Testis (tissue), 3 donors: ENCODE measurements around the gene PDE8B. TPM values are rescaled to one million over a fixed set of nuclear protein-coding genes. Genes with fewer than 3 reads are reported as not detected.

Source experiments
- DNase-seq: peaks from one replicate; pipeline ENCODE4 v3.0.0-alpha.2; 2019
- H3K27ac ChIP-seq, 2 donors: fragments of 200-600 bp; sonication (generic); one replicate each; pipeline ENCODE4 v1.5.1; 2019
- H3K27me3 ChIP-seq: fragments of 200-600 bp; sonication (generic); one replicate; pipeline ENCODE4 v1.5.1; 2019
- H3K36me3 ChIP-seq: fragments of 200-600 bp; sonication (generic); one replicate; pipeline ENCODE4 v1.5.1; 2017; ENCODE audit warnings: low read depth; ENCODE audit errors: missing control alignments
- H3K4me1 ChIP-seq: fragments of 200-600 bp; sonication (generic); one replicate; pipeline ENCODE4 v1.5.1; 2019
- H3K4me3 ChIP-seq, 2 donors: fragments of 200-600 bp; sonication (generic); one replicate each; pipeline ENCODE4 v1.5.1; 2017 to 2019
- H3K9me3 ChIP-seq: fragments of 200-600 bp; sonication (generic); one replicate; pipeline ENCODE4 v1.5.1; 2017
- CTCF ChIP-seq, 3 experiments: fragments of 450-650 bp in 2 of 3; fragments of 200-600 bp in 1 of 3; sonication (generic) in 1 of 3; IDR thresholded peaks; one replicate each; pipeline ENCODE4 v1.5.1; 2016 to 2019; ENCODE audit warnings: antibody characterized with exemption in 3 of 3, mild to moderate bottlenecking in 2 of 3, moderate library complexity in 1 of 3
- POLR2A ChIP-seq: fragments of 450-650 bp; IDR thresholded peaks from one replicate; pipeline ENCODE4 v1.6.1; 2017; ENCODE audit warnings: antibody characterized with exemption, mild to moderate bottlenecking, moderate library complexity
- WGBS, 2 donors: methylation state at CpG; one replicate each; pipeline ENCODE4 v1.1.5; 2018; 5-methylcytosine and 5-hydroxymethylcytosine counted together
- intact Hi-C: fragments of 100-400 bp; cut with DNase I; formaldehyde crosslinking; loops from one replicate; pipeline ENCODE4 v1.15.1; 2023; ENCODE audit warnings: low total_unique reads
- polyA plus RNA-seq: library from polyadenylated mRNA; stranded (reverse); fragments of 350-450 nt; fragmentation: Illumina TruSeq; extraction: RNeasy Lipid Tissue Mini Kit (QIAGEN cat#74804); gene quantifications from one replicate; pipeline ENCODE4 v1.2.3, GENCODE V29; 2014; ENCODE audit warnings: low read depth, low replicate concordance; ENCODE audit not compliant: insufficient read depth
- total RNA-seq, 2 donors: library from RNA; depleted of rRNA; stranded (reverse); fragments of >200 nt; gene quantifications; one replicate each; pipeline ENCODE4 v1.2.3, GENCODE V29; 2016

Gene PDE8B
- total and polyA plus RNA-seq, 3 donors from 2014 or later = 2.0 to 7.2 (median 5.8) TPM

GRCh38 chr5:77298146-77298545, 87.7 kb downstream of the PDE8B start:
- Histone ChIP-seq H3K27ac (no peak overlapping the region), H3K36me3 (no peaks in the 10 kb centered on the region), H3K4me1 (no peaks in the 10 kb centered on the region), H3K9me3 (no peaks in the 10 kb centered on the region), H3K4me3 (no peak overlapping the region), H3K27me3 (no peaks in the 10 kb centered on the region)
- no peak for TF ChIP-seq CTCF (IDR thresholded peaks at IDR 0.05)
- no peak for TF ChIP-seq POLR2A
- WGBS, 2 donors = 77 to 84% methylated on average over 3 of the region's 3 CpGs
- no peak for DNase-seq
- intact Hi-C loops = no loop called here

GRCh38 chr5:77300451-77300850, 90.0 kb downstream of the PDE8B start:
- intact Hi-C loops = no loop called here
- WGBS, 2 donors = 78 to 86% methylated on average over 3 of the region's 3 CpGs
- Histone ChIP-seq H3K36me3 (no peaks in the 10 kb centered on the region), H3K4me3 (no peak overlapping the region), H3K4me1 (no peaks in the 10 kb centered on the region), H3K27ac (no peak overlapping the region), H3K9me3 (no peaks in the 10 kb centered on the region), H3K27me3 (no peaks in the 10 kb centered on the region)
- TF ChIP-seq CTCF (IDR thresholded peaks at IDR 0.05) = no peak
- no peak for TF ChIP-seq POLR2A
- no peak for DNase-seq

GRCh38 chr5:77301447-77301883, 91.0 kb downstream of the PDE8B start:
- TF ChIP-seq POLR2A (no peak), CTCF (IDR thresholded peaks at IDR 0.05) (no peak)
- no peaks in the 10 kb centered on the region for H3K36me3 ChIP-seq
- H3K27me3 ChIP-seq = no peaks in the 10 kb centered on the region
- H3K4me3 ChIP-seq = no peak overlapping the region
- DNase-seq = no peak
- no peaks in the 10 kb centered on the region for H3K9me3 ChIP-seq
- intact Hi-C loops = no loop called here
- no peaks in the 10 kb centered on the region for H3K4me1 ChIP-seq
- no peak overlapping the region for H3K27ac ChIP-seq
- WGBS, 2 donors = 44 to 58% methylated on average over 4 of the region's 4 CpGs

GRCh38 chr5:77302247-77302646, 91.8 kb downstream of the PDE8B start:
- H3K36me3 ChIP-seq = no peaks in the 10 kb centered on the region
- no peaks in the 10 kb centered on the region for H3K9me3 ChIP-seq
- intact Hi-C loops = no loop called here
- no peaks in the 10 kb centered on the region for H3K4me1 ChIP-seq
- no peaks in the 10 kb centered on the region for H3K27me3 ChIP-seq
- no peak for DNase-seq
- H3K4me3 ChIP-seq = no peak overlapping the region
- 82 to 83% methylated on average over 5 of the region's 5 CpGs for WGBS, 2 donors
- no peak overlapping the region for H3K27ac ChIP-seq
- TF ChIP-seq CTCF (IDR thresholded peaks at IDR 0.05) (no peak), POLR2A (no peak)

- DNase-seq = no peak
- Histone ChIP-seq H3K27me3 (no peaks in the 10 kb centered on the region), H3K27ac (no peak overlapping the region), H3K36me3 (no peaks in the 10 kb centered on the region), H3K9me3 (no peaks in the 10 kb centered on the region), H3K4me1 (no peaks in the 10 kb centered on the region), H3K4me3 (no peak overlapping the region)
- WGBS, 2 donors = 90 to 92% methylated on average over 3 of the region's 3 CpGs
- intact Hi-C loops = no loop called here
- no peak for TF ChIP-seq POLR2A
Observed at GRCh38 chr5:77302653-77303052, 92.2 kb downstream of the PDE8B start.
